ENCODE results near the gene CFAP99.

DNA sequence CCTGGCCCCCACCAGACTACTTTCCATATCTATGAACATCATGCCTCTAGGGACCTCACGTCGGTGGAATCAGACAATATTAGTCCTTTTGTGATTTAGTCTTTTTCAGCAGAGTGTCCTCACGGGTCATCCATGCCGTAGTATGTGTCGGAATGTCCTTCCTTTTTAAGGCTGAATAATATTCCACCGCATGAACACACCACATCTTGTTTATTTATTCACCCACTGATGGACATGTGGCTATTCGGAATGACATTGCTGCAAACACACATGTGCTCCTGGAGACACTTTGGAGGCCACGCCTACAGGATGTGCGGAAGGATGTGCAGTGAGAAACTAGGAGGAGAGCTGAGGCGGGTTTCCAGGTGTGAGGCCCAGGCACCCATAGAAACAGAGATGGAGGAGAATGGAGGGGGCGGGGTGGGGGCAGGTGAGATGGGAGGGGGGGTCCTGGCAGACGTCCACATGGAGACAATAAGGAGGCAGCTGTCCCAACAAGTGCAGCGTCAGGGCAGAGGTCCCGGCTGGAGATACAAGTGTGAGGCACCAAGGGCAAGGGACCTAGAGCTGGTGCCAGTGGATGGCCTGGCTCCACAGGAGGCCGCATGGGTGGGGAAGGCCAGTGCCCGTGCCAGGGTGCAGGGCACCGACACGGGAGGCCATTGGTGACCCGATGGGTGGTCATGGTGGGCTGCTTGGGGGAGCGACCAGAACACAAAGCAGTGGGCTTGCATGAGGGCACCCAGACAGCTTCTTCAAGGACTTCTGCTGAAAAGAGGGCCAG, 21.0 kb upstream of the CFAP99 start:
- TF ChIP-seq EZH2 (IDR thresholded peaks at IDR 0.05; ENCODE audit: low read length) (no peak), CTCF (optimal IDR thresholded peaks at IDR 0.05 in 1 of 3, IDR thresholded peaks at IDR 0.05 in 1 of 3, conservative IDR thresholded peaks at IDR 0.05 in 1 of 3; ENCODE audit: extremely low read depth in 1 of 3, insufficient read depth in 2 of 3, low read length in 3 of 3) (no peak)

Measured in keratinocyte (primary cell).